ENCODE data around the gene ZNF280C.
"Not testable (repeated sequence)": the region's sequence is repeated elsewhere in the genome, so short reads cannot be mapped to it uniquely, and the experiment has no call there.

Gene ZNF280C, protein sequence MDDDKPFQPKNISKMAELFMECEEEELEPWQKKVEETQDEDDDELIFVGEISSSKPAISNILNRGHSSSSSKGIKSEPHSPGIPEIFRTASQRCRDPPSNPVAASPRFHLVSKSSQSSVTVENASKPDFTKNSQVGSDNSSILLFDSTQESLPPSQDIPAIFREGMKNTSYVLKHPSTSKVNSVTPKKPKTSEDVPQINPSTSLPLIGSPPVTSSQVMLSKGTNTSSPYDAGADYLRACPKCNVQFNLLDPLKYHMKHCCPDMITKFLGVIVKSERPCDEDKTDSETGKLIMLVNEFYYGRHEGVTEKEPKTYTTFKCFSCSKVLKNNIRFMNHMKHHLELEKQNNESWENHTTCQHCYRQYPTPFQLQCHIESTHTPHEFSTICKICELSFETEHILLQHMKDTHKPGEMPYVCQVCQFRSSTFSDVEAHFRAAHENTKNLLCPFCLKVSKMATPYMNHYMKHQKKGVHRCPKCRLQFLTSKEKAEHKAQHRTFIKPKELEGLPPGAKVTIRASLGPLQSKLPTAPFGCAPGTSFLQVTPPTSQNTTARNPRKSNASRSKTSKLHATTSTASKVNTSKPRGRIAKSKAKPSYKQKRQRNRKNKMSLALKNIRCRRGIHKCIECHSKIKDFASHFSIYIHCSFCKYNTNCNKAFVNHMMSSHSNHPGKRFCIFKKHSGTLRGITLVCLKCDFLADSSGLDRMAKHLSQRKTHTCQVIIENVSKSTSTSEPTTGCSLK

DNA sequence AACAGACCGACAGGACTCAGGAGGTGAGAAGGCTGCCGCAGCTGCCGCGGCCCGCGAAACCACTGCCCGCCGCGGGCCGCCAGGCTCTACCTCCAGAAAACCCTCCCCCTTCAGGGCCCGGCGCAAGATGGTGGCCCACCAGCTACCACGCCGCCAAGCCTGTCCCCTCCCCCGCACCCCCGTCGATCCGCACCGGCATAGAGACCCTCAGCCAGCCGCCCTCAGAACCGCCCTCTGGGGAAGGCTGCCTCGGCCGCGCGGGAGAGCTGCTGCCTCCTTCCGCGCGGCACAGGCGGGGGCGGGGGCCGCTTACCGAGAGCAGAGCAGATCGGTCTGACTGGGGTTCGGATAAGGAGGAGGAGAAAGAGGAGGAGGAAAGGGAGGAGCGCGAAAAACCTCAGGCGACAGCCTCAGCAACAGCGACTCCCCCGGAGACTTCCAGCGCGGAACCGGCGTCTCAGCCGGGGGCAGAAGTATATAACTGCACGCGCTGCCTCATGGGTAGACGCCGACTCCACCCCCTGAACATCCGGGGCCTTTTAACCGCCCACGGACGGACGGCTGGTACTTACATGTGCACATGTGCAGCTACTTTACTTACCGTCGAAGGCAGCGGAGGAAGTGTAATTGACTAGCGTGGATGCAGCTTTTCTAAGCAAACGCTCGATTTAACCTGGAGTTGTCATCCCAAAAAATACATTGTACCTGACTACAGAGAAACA lies at the start of gene ZNF280C:
Gene ZNF280C (minus strand): TSS at position 451 of the 722 bp plus-strand sequence. CDS start 8,450 bp downstream, outside the sequence.
- peak; percentile 98 for FAIRE-seq

DNA sequence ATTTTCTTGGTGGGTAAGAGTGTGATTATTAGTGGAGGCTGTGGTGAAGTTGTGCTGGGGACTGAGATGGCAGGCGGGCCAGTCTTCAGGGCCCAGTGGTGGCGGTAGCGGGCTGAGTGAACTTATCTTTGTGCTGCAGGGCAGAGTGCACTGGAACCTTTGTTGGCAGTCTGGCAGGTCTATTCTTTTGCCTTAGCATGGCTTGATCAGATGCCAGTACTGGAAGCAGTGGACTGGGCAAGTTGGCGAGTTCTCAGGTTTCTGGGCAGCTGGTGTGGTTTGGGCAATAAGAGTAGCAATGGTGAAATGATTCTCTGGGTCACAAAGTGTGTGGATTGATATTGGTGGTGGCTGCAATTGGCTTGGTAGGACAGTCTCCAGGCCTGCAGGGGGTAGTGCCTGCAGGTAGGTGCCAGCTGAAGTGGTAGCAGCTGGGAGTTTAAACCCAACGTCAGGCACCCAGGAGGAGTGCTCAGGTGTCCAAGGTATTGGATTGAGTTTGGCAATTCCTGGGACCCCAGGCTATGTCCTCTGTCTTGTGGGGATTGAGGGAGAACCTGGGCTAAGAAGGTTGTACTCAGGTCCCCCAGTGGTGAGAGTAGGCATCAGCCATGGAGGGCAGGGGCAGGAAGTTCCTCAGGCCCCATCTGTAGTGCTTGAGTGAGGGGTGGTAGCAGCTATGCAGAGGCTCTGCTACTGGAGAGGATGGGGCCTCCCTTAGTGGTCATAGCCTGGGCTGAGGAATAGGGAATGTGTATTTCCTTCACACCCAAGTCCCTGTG lies 36.1 kb upstream of the ZNF280C start:
- no peak for FAIRE-seq

DNA sequence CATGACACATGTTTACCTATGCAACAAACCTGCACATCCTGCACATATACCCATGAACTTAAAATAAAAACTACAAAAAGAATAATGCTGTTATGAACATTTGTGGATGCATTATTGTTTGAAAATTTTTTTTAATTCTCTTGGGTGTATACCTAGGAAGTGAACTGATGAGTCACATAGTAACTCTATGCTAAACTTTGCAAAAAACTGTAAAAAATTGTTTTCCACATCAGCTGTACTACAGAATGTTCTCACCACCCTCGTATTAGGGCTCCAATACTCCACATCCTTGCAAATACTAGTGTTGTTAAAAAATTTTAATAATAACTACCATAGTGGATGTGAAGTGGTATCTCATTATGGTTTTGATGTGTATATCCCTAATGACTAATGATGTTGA lies 33.3 kb upstream of the ZNF280C start:
- no peak for FAIRE-seq

DNA sequence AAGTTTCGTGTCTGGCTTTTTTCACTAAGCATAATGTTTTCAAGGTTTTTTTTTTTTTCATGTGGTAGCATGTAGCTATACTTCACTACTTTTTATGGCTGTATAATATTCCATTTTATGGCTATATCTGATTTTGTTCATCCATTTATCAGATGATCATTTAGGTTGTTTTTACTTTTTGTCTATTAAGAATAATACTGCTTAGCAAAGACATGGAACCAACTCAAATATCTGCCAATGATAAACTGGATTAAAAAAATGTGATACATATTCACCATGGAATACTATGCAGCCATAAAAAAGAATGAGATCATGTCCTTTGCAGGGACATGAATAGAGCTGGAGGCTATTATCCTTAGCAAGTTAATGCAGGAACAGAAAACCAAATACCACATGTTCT lies 32.7 kb upstream of the ZNF280C start:
- FAIRE-seq = peak; percentile 21

DNA sequence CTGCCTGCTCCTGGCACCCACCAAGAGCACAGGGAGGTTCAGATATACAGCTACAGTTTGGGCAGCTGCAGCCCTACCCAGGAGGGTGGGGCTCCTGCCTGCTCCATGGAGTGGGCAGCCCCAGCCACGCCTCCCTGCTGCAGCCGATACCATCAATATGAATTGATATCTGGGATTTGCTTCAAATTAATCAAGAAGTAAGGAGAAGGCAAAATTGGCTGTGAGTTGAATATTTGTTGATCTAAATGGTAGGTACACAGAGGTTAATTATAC lies 31.2 kb upstream of the ZNF280C start:
- FAIRE-seq = no peak

DNA sequence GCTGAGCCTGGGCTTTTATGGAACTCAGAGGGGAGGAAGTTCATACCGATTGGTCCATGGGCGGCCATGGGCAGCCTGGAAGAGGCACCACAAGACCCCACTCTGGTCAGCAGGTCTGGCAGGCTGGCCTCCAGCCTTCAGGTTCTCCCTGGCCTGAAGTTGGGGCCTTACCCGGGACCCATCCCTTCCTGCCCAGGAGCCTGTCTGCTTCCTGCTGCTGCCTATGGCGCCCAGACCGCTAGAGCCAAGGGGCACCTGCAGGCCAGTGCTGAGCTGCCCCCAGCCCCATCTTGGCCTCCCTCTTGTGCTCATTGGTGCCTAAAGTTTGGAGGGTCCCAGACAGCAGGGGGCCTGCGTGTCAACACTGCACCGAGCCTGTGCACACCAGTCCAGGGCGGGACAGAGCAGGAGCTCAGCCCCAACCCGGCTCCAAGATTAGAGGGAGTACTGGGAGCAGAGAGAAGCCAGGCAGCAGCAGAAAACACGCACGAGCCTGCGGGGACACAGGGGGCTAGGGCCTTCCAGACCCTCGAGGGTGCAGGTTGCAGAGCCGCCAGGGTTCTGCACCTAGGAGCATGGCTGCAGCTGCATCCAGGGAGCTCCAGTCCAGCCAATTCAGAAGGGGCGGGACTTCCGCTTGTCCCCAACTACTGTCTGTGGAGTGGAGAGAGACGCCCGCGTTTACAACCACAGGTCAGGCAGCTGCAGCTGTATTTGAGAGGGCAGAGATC lies 30.7 kb upstream of the ZNF280C start:
- FAIRE-seq = no peak

DNA sequence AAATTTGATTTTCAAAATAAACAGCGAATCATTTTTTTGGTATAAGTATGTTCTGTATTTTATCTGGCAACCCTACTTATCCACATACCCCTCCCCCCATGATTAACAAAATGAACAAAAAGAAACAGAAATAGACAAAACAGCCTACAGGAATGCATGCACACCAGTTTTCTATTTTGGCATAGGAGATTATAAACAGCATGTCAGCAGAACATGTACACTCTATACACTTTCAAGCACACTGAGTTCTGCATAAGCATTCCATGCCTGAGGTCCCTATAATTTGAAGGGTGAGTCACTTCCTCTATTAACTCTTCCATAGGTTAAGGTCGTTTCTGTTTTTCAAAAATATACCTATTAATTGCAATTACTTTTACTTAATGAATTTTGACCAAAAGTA lies 28.0 kb upstream of the ZNF280C start:
- FAIRE-seq = no peak

DNA sequence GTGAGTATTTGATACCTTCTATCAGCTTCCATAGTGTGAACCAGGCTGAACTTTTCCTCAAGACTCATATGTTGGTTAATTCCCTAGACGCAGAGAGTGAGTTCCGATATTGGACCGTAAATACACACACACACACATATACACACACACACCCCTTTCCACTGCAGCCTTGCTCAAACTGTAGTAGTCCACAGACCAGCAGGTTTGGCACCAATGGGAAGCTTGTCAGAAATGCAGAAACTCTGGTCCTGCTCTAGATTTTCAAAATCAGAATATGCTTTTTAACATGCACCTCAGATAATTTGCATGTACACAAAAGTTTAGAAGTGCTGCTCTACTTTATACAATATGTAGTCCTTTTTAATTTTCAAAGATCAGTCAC lies 27.6 kb upstream of the ZNF280C start:
- no peak for FAIRE-seq

DNA sequence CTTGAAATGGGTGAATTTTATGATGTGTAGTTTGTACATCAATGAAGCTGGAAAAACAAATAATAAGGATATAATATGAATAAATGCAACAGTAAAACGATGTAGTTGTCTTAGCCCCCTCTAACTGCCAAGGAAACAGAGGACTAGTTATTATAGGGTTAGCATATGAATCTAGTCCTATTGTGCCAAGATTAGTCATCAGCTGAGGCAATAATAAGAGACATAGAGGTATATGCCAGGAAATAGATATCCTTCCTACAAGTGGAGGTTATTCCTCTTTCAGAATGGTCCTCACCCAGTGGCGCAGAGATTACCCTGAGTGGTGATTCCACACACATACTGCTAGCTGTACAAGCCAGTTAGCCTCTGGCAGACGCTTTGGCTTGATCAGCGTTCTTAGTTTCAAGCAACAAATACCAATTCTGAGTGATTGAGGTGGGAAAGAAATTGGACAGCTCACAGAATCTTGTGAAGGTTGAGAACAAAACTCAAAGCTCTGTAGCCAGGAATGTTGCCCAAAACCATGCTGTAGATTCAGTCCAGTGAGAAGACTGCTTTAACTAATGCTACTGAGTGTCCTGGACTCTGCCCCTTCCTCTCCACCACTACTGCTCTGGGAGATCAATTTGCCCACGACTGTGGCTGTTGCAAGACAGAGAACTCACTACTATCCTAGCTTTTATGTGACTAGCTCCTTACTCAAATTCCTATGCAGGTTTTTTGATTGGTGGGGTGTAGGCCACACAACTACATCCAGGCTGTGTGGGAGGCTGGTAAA lies 27.0 kb upstream of the ZNF280C start:
- FAIRE-seq = no peak

DNA sequence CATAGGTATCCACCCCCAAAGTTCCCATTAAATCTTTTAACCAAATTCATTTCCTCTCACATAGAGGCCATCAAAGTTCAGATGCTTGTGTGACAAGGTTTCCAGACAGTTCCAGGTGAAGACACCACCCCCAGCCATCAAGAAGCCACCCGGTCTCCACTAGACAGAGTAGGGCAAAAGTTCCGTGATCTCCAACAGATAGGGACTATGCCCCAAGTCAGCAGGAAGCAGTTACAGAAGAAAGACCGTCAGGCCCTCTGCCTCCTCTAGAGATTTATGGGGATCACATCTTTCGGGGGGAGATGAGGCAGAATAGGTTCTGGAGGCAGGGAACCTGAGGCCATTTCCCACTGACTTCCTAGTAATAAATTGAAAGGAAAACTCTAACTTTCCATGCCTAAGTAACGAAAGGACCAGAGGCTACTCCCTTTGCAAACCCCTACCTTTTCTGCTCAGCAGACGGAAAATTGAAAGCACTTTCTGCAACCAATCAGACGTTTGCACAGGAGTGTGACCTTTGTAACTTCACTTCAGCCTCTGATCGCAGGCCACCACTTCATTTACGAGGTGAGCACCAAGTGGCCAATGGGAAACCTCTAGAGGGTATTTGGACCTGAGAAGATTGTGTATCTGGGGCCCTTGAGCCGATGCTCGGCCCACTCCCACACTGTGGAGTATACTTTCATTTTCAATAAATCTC lies 18.5 kb upstream of the ZNF280C start:
- no peak for FAIRE-seq

DNA sequence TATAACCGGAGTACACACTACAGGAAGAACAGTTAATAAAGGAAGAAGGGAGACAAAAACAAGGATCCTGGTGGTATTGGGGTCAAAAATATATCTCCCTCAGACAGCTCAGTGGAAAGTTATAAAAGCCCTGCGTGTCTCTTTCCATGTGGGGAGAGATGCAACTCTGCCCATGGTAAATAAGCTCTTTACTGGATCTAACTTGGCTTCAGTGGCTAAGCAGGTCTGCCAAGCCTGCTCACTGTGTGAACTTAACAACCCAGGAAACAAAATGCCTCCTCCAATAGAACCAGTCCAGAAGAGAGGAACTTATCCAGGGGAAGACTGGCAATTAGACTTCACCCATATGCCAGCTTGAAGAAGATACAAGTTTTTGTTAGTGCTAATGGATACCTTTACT lies 17.0 kb upstream of the ZNF280C start:
- no peak for FAIRE-seq

DNA sequence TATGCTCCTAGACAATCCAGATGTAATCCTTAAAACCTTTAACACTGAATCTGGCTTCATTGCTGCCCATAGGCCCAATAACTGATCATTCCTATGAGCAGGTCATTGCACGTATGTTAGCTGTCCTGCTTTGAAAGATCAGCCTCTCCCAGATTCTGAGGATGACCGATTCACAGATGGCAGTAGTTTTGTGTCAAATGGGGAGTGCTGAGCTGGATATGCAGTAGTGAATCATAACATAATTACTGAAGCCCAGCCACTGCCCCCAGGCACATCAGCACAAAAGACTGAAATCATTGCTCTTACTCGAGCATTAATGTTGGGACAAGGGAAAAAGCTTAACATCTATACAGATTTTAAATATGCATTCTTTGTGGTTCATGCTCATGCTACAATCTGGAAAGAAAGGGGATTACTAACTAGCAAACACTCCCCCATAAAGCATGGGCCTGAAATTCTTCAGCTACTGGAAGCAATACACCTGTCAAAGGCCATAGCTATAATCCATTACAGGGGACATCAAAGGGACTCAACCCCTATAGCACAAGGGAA lies 16.4 kb upstream of the ZNF280C start:
- FAIRE-seq = no peak

DNA sequence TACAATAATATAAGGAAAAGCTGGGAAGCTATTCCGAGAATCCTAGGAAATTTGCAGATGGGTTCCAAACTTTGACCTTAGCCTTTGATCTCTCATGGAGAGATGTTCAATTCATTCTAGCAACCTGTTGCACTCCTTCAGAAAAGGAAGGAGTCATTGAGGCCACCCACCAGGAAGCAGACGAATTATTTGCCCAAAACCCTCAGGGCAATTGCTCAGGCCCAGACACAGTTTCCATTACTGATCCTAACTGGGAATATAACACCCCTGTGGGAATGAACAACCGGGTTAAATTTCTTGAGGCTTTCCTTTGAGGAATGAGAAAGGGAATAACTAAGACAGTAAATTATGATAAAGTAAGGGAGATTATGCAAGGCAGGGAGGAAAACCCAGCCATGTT lies 13.5 kb upstream of the ZNF280C start:
- no peak for FAIRE-seq

DNA sequence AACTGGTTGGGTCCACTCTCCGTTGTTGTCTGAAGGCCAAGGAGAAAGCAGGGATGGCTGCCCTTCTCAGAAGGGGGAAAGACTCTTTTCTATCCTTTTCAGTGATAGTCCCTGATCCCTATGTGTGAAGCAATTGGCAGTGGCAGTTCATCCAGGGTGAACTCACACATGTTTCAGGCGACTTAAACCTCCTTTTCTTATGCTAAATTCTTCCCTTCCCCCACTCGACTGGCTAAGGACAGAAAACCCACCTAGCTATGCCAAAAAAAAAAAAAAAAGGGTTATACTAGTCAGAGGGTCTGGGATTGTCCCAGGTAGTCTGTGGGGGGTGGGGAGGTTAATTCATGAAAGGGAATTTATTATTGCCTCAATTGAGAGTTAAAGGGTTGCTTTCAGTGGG lies 12.2 kb upstream of the ZNF280C start:
- FAIRE-seq = no peak

DNA sequence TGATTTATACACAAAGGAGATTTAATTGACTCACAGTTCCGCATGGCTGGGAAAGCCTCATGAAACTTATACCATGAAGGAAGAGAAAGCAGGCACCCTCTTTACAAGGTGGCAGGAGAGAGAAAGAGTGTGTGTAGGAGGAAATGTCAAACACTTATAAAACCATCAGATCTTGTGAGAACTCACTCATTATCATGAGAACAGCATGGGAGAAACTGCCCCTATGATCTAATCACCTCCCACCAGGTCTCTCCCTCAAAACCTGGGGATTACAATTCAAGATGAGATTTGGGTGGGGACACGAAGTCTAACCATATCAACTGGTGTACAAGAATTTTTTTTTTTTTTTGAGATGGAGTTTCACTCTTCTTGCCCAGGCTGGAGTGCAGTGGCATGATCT lies 3.6 kb upstream of the ZNF280C start:
- FAIRE-seq = not testable (repeated sequence)

DNA sequence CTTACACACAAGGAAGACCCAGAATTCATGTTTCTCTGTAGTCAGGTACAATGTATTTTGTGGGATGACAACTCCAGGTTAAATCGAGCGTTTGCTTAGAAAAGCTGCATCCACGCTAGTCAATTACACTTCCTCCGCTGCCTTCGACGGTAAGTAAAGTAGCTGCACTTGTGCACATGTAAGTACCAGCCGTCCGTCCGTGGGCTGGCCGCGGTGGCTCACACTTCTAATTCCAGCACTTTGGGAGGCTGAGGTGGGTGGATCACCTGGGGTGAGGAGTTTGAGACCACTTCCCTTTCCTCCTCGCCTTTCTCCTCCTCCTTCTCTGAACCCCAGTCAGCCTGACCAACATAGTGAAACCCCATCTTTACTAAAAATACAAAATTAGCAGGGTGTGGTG lies 692 bp upstream of the ZNF280C start:
- not testable (repeated sequence) for FAIRE-seq

DNA sequence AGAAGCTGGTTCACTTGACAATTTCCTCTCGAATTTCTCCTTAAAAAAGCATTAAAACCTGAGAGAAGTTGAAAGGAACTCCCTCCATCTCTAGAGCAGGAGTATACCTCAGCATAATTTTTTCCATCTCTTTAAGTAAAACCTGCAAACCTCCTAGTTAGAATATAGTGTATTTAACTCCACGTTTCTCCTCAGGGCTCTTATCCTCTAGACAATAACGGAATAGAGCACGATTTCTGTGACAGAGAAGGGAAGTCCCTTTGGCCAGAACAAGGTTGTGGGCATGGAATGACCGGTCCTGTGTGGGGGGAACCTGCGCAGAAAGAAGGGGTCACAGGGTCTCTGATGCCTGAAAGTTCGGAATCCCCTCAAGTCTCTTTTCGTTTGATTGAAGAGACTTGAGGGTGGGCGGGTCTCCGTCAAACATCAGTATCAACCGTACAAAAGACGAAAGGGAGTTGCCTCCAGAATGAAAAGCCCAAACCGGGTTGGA lies 697 bp downstream of the ZNF280C start:
- no peak for FAIRE-seq

DNA sequence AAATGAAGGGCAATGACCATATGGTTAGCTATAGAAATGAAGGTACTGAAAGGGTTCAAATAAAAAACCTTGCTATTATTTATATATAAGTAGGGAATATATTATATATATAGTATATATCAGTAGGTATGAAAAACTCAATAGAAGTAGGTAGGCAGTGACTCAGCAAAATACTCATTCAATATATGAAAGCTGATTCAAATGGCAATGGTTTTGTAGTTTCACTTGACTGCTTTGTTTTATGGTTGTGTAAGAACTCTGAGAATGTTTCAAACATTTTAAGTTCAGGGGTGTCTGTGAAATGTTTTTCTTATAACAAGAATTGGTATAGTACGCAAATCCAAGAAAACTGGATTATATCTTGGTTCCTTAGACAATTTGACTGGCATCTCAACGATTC lies 4.1 kb downstream of the ZNF280C start:
- no peak for FAIRE-seq

DNA sequence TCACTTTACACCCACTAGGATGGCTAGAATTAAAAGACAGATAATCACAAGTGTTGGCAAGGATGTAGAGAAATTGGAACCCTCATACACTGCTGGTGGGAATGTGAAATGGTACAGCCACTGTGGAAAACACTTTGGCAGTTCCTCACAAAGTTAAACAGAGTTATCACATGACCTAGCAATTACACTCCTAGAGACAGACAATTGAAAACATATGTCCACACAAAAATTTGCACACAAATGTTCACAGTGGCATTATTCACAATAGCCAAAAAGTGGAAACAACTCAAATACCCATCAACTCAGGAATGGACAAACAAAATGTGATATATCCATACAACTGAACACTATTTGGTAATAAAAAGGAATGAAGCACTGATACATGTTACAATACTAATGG lies 5.7 kb downstream of the ZNF280C start:
- FAIRE-seq = no peak

DNA sequence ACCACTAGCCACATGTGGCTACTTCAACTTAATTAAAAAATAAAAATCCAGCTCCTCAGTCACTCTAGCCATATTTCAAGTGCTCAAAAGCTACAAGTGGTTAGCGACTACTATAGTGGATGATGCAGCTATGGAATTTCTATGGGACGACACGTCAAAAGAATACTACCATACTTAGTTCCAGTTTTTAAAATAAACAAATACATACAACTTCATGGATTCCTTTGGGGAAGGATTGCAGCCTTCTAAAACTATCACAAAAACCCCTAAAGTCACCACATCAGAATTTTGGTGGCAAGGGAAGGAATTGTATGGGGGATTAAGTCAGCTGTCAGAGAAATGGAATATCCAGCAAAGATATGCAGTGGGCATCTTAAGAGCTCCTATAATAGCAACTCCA lies 6.5 kb downstream of the ZNF280C start:
- no peak for FAIRE-seq

All from G401.6 (cell line).